OCI-LY7 (cell line): ENCODE data around the gene LDLRAP1.

Experiments
- CTCF ChIP-seq: fragments of 200-600 bp; sonication (generic); conservative IDR thresholded peaks from 2 replicates; pipeline ENCODE4 v1.5.1; 2014; ENCODE audit warnings: mild to moderate bottlenecking, antibody characterized with exemption, low read length, moderate library complexity, mixed read lengths
- EZH2phosphoT487 ChIP-seq: fragments of 200-600 bp; sonication (generic); IDR thresholded peaks from 2 replicates; pipeline ENCODE4 v1.6.1; 2018; ENCODE audit warnings: low read depth, borderline replicate concordance, mild to moderate bottlenecking, mixed run types, antibody characterized with exemption, low read length, moderate library complexity, mixed read lengths

GRCh38 chr1:25540750-25541342 lies 2.6 kb upstream of the LDLRAP1 start:
- TF ChIP-seq CTCF (no peak), EZH2phosphoT487 (no peak)
